CD8-positive, alpha-beta memory T cell (primary cell): ENCODE measurements around the gene OSBP2. TPM values are rescaled to one million over a fixed set of nuclear protein-coding genes. Genes with fewer than 3 reads are reported as not detected.

Experiments
- polyA plus RNA-seq: library from polyadenylated mRNA; unstranded; fragments of 300-500 nt; fragmentation: Illumina TruSeq; gene quantifications from one replicate; pipeline ENCODE4 v1.2.3, GENCODE V29; 2021
- total RNA-seq, 2 experiments: library from RNA; stranded (reverse); gene quantifications; one replicate each; pipeline ENCODE4 v1.2.3, GENCODE V29; 2021

OSBP2 gene
- total and polyA plus RNA-seq, 3 experiments from 2014 or later, result 0.66 to 0.74 (median 0.74) TPM

Other genes with a start within 250 kb of the OSBP2 start
- gene SEC14L3, start 222.9 kb upstream of the OSBP2 start, total RNA-seq, result not detected
- gene SEC14L3, start 222.9 kb upstream of the OSBP2 start, polyA plus RNA-seq, result not detected
- gene SEC14L4, start 189.2 kb upstream of the OSBP2 start, total RNA-seq, result not detected
- not detected for gene SEC14L4, start 189.2 kb upstream of the OSBP2 start, polyA plus RNA-seq
- gene SEC14L6, start 148.1 kb upstream of the OSBP2 start, total RNA-seq, result not detected
- 0.18 TPM for gene SEC14L6, start 148.1 kb upstream of the OSBP2 start, polyA plus RNA-seq
- under 1 TPM; 0.13 to 0.31 TPM for gene GAL3ST1, start 120.2 kb upstream of the OSBP2 start, total RNA-seq
- 0.13 TPM for gene GAL3ST1, start 120.2 kb upstream of the OSBP2 start, polyA plus RNA-seq
- 100 to 1,000 TPM; 186 to 187 TPM for gene PES1, start 103.0 kb upstream of the OSBP2 start, total RNA-seq
- gene PES1, start 103.0 kb upstream of the OSBP2 start, polyA plus RNA-seq, result 46.5 TPM
- gene TCN2, start 87.7 kb upstream of the OSBP2 start, total RNA-seq, result under 1 TPM; 0.11 to 0.28 TPM
- gene TCN2, start 87.7 kb upstream of the OSBP2 start, polyA plus RNA-seq, result 0.63 TPM
- 1 to 10 TPM; 7.1 to 8.4 TPM for gene SLC35E4, start 59.1 kb upstream of the OSBP2 start, total RNA-seq
- gene SLC35E4, start 59.1 kb upstream of the OSBP2 start, polyA plus RNA-seq, result 3.3 TPM
- gene DUSP18, start 27.0 kb upstream of the OSBP2 start, total RNA-seq, result 10 to 100 TPM; 11.4 to 12.5 TPM
- 12.3 TPM for gene DUSP18, start 27.0 kb upstream of the OSBP2 start, polyA plus RNA-seq